ENCODE results near the gene ASPM.
"Not testable (repeated sequence)": the region's sequence is repeated elsewhere in the genome, so short reads cannot be mapped to it uniquely, and the experiment has no call there.

The ASPM gene

DNA sequence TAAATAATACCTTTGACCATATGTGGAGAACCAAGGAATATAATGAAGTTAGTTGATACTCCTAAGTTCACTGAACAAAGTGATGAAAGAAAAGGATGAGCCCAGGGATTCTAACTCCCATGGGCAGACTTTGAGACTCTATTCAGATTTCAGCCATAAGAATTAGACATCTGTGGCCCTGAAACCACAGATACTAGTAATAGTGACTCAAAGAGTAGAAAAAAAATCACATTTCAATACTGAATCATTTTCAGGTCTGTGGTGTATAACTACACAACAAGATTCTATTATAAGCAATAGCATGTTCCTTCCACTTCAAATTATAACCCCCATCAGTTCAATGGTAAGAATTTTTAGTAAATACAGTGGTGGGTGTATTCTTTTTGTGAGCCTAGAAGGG is 63.0 kb downstream of the ASPM start:
- no peak for DNase-seq (ENCODE audit: low spot score)

- DNase-seq (ENCODE audit: low spot score), result no peak
Measured at GRCh38 chr1:197081117-197081753, 65.2 kb downstream of the ASPM start.

DNA sequence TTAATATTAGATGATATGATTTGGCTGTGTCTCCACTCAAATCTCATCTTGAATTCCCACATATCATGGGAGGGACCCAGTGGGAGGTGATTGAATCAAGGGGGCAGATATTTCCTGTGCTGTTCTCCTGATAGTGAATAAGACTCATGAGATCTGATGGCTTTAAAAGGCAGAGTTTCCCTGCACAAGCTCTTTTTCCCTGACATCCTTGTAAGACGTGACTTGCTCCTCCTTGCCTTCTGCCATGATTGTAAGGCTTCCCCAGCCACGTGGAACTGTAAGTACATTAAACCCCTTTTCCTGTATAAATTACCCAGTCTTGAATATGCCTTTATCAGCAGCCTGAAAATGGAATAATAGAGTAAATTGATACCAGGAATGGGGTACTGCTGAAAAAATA is 66.1 kb downstream of the ASPM start:
- DNase-seq (ENCODE audit: low spot score), result no peak

DNA sequence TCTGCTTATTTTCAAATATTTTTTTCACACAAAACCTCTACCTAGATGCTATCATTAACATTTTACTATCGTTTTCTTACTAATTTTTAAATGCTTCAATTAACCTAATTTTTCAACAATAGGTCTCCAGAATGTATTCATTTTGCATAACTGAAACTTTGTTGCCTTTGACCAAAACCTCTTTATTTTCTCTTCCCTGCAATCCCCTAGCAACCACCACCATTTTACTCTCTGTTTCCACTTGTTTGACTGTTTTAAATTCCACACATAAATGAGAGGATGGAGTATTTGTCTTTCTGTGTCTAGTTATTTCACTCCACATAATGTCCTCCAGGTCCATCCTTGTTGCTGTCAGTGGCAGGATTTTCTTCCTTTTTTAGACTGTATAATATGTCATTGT is 69.9 kb downstream of the ASPM start:
- DNase-seq (ENCODE audit: low spot score), result no peak

DNA sequence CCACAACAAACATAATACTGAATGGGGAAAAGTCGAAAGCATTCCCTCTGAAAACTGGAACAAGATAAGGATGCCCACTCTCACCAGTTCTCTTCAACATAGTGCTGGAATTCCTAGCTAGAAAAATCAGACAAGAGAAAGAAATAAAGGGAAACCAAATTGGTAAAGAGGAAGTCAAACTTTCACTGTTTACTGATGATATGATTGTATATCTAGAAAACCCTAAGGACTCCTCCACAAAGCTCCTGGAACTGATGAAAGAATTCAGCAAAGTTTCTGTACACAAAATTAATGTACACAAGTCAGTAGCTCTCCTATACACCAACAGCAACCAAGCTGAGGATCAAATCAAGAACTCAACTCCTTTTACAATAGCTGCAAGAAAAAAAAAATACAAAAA is 72.5 kb downstream of the ASPM start:
- no peak for DNase-seq (ENCODE audit: low spot score)

DNA sequence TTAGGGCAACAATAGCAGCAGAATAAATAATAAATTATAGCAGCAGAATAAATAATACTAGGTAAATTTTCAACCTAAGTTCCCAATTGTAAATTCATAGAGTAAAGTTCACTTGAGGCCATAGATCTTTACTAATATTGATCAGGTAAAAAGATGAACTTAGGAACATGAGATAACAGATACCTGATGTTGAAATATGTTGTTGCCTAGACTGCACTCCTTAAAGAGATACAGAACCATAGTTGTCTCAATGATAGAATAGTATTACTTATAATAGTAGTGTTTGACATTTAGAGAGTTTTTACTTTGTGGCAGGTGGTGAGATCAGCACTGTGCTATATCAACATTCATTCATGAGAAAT is 79.0 kb downstream of the ASPM start:
- no peak for DNase-seq (ENCODE audit: low spot score)

GRCh38 chr1:197066719-197067456 is 79.6 kb downstream of the ASPM start, which contains the start of gene F13B:
TSS of gene F13B (minus strand) at chr1:197067260. CDS start at chr1:197067223, 37 bp downstream.
- no peak for DNase-seq (ENCODE audit: low spot score)

DNA sequence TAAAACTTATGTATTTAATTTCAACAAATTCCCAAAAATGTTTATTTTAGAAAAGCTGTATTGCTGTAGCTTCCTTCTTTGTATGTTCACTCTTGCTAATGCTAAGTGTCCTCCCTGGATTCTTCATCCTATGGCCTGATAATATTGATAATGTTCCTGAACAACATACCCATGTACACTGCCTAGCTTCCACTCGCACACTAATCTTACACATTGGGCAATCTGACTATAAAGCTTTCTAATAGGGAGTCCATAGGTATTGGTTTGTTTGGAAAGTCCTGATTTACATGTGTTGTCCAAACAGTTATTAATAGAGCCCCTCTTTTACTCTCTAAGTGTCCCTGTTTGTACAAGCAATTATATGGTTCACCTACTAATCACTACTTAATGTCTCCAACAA is 80.2 kb downstream of the ASPM start:
- DNase-seq (ENCODE audit: low spot score), result no peak

- no peak for DNase-seq (ENCODE audit: low spot score)
Measured at GRCh38 chr1:197065559-197065958, 80.9 kb downstream of the ASPM start.

DNA sequence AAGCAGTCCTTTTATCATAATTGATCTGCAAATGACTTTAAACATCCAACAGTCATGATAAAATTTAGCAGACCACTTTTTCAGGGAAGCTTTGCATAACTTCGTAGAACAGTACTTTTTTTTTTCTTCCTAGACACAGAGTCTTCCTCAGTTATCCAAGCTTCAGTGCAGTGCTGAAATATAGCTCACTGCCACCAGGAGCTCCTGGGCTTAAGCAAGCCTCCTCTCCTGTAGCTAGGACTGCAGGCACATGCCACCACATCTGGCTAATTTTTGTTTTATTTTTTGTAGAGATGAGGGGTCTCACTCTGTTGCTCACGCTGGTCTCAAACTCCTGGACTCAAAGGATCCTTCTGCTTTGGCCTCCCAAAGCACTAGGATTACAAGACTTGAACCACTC is 83.3 kb downstream of the ASPM start:
- DNase-seq (ENCODE audit: low spot score), result no peak

DNA sequence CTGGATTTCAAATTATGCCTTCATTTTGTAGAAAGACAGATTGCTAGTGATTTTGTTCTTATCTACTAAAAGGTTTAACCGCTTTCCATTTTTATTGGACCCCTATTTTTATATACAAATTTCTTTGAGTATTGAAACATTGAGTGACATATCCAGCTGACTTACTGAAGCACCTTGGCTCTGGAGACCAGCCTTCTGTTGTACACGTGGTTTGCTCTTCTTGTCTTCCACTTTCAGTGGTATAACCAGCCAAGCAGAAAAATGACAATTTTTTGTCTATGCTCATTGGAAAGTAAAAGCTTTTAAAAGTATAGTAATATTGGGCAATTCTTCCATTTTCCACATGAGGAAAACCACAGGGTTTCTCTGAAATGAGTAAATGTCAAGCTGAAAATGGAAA is 83.8 kb downstream of the ASPM start:
- no peak for DNase-seq (ENCODE audit: low spot score)

DNA sequence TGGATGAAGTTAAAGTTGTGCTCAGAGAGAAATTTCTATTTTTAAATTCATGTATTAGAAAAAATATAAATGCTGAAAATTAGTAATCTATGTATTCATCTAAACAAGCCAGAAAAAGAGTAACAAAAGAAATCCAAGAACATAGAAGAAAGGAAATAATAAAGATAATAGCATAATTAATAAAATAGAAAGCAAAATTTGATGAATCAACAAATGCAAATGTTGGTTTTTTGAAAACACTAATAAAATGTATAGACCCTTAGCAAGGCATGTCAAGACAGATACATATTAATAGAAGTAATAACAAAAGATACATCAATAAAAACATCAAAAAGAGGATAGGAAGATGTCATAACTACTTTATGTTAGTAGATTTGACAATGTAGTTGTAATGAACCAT is 97.4 kb downstream of the ASPM start:
- no peak for DNase-seq (ENCODE audit: low spot score)

DNA sequence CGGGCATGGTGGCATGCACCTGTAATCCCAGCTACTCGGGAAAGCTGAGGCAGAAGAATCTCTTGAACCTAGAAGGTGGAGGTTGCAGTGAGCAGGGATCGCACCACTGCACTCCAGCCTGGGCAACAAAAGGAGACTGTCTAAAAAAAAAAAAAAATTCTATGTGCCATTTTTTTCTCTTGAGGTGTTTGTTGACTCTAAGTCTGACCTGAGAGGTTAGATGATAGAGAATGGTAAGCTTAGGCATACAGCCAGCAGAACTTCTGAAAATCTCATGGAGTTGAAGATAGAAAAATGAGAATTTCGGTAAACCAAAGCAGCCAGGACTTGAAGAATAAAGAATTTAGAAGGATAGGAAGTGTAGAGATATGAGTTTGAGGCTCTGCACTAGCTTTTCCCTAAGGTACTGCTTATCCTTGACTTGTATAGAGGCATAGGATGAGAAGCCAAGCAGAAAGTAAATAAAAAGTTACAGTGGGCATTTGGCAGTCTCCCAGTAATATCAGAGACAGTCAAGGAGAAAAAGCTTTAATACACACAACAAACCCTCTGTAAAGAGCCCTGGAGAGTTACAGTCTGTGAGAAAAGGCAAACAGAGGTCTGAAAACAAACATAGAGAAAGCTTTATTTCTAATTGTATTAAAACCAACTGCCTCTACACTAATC is 103.7 kb downstream of the ASPM start:
- DNase-seq (ENCODE audit: low spot score), result no peak

GRCh38 chr1:197041486-197042353 is 104.7 kb downstream of the ASPM start:
- DNase-seq (ENCODE audit: low spot score), result no peak

DNA sequence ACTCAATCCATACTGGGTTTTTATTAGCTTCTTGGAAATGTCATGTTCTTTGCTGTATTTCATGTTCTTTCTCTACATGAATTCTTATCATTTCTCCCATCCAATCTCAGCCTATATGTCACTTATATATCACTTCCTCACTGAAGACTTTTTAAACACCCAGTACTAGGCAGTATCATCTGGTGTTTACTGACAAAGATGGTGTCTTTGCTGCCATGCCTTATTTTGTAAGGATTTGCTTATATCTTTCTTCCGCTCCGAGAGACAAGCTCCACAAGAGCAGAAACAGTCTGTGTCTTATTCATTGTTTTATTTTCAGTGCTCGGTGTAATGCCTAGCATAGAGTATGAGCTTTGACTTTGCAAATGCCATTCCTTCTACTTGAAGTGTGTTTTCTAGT is 109.6 kb downstream of the ASPM start:
- DNase-seq (ENCODE audit: low spot score), result no peak

- DNase-seq (ENCODE audit: low spot score), result not testable (repeated sequence)
Measured at GRCh38 chr1:197034631-197035339, 111.7 kb downstream of the ASPM start.

Data from activated CD4-positive, alpha-beta T cell treated with anti-CD3 and anti-CD28 coated beads, Interleukin-2, Interleukin-4, amounts not matched to agents 100 ng/mL and 50 ng/mL, durations not matched to agents 16 hours and 8 hours (primary cell).